Renal cortical epithelial cell (primary cell): ENCODE measurements around the gene SLCO2B1. TPM values are rescaled to one million over a fixed set of nuclear protein-coding genes. Genes with fewer than 3 reads are reported as not detected.
A peak's percentile ranks its signal among the peaks of the same experiment; 100 is the strongest.

ENCODE experiments used
- DNase-seq: peaks from one replicate; pipeline ENCODE4 v3.0.0-alpha.2; 2011; ENCODE audit warnings: low read depth
- total RNA-seq: library from RNA; depleted of rRNA; stranded (reverse); fragments of >200 nt; gene quantifications from 2 replicates; pipeline ENCODE4 v1.2.3, GENCODE V29; 2014

SLCO2B1 gene
- total RNA-seq, 1 donor from 2014 or later = 4.2 TPM

GRCh38 chr11:75223954-75224643 is 73.2 kb downstream of the SLCO2B1 start:
- no peak for DNase-seq

GRCh38 chr11:75225794-75226193 is 74.9 kb downstream of the SLCO2B1 start:
- DNase-seq = no peak

- DNase-seq = no peak
These were observed 78.6 kb downstream of the SLCO2B1 start for GRCh38 chr11:75229466-75229865.

GRCh38 chr11:75230621-75231020 is 79.7 kb downstream of the SLCO2B1 start:
- DNase-seq = no peak

- peak; percentile 76 for DNase-seq
These were observed 82.9 kb downstream of the SLCO2B1 start for GRCh38 chr11:75233754-75234172.

- no peak for DNase-seq
These were observed 85.2 kb downstream of the SLCO2B1 start for GRCh38 chr11:75236062-75236461.

- DNase-seq = no peak
These were observed 86.1 kb downstream of the SLCO2B1 start for GRCh38 chr11:75237050-75237449.

- no peak for DNase-seq
These were observed 87.9 kb downstream of the SLCO2B1 start for GRCh38 chr11:75238595-75239440.

GRCh38 chr11:75239531-75240290 is 88.8 kb downstream of the SLCO2B1 start:
- DNase-seq = no peak

- DNase-seq = no peak
These were observed 89.6 kb downstream of the SLCO2B1 start, which contains the start of gene TPBGL for GRCh38 chr11:75240311-75241035. Gene TPBGL, plus strand, starts transcription at chr11:75240774. Its CDS starts 276 bp downstream, at chr11:75241050.

GRCh38 chr11:75241036-75241905 is 90.4 kb downstream of the SLCO2B1 start:
- DNase-seq = peak; percentile 58

- DNase-seq = no peak
These were observed 91.2 kb downstream of the SLCO2B1 start for GRCh38 chr11:75241906-75242644.

GRCh38 chr11:75242722-75243600 is 92.1 kb downstream of the SLCO2B1 start:
- DNase-seq = no peak

GRCh38 chr11:75244052-75244814 is 93.3 kb downstream of the SLCO2B1 start:
- DNase-seq = no peak

- DNase-seq = no peak
These were observed 94.6 kb downstream of the SLCO2B1 start for GRCh38 chr11:75245356-75246005.

- no peak for DNase-seq
These were observed 95.2 kb downstream of the SLCO2B1 start for GRCh38 chr11:75246006-75246670.
